ENCODE measurements around the gene GPSM1.
A peak's percentile ranks its signal among the peaks of the same experiment; 100 is the strongest.

Gene GPSM1, protein sequence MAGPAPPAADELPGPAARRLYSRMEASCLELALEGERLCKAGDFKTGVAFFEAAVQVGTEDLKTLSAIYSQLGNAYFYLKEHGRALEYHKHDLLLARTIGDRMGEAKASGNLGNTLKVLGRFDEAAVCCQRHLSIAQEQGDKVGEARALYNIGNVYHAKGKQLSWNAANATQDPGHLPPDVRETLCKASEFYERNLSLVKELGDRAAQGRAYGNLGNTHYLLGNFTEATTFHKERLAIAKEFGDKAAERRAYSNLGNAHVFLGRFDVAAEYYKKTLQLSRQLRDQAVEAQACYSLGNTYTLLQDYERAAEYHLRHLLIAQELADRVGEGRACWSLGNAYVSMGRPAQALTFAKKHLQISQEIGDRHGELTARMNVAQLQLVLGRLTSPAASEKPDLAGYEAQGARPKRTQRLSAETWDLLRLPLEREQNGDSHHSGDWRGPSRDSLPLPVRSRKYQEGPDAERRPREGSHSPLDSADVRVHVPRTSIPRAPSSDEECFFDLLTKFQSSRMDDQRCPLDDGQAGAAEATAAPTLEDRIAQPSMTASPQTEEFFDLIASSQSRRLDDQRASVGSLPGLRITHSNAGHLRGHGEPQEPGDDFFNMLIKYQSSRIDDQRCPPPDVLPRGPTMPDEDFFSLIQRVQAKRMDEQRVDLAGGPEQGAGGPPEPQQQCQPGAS

DNA sequence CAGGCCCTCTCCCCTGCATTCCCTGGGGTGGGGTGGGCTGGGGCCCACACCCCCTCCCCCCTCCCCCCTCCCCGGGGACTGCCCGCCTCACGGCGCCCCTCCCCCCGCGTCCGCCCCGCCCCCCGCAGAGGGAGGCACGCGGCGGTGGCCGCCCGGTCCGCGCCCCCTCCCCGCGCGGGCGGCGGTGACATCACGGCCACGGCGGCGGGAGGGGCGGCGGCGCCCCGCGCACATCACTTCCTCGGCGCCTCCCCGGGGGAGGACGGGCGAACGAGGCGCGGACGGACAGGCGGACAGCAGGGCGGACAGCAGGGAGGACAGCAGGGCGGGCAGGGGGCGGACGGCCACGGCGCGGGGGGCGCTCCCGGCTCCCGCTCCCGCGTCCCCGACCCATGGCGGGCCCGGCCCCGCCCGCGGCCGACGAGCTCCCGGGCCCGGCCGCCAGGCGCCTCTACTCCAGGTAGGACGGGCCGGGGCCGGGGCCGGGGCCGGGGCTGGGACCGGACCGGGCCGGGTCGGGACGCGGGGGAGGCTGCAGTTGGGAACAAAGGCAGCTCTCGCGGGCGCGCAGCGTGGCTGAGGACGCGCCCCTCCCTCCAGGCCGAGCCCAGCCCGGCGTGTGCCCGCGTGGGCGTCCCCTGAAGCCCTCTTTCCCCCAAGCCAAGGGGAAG lies at the start of gene GPSM1:
Gene GPSM1, plus strand, starts transcription at position 236 of the 671 bp plus-strand sequence. Its CDS starts 157 bp downstream, at position 393.
- intact Hi-C loops (cut with DNase I): no loop called here
- DNase-seq: peak in 38 of 42 donors; percentile 43 to 80 (median 60)

DNA sequence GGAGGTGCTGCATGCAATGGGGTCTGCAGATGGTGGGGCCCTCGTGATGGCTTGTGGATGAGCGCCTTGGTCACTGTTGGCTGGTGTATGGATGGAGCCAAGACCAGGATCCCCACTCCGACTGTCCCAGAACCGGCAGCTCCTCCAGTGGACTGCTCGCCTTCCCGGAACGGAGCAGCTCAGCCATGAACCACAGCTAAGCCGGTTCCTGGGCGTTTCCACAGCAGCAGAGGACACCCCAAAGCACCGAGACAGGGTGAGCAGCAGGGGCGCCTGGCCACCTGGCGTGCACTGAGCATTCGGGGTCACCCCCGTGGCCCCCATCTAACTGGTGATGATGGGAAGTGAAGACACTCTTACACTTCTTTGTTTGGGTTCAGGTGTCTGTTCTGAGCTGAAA lies 49.6 kb upstream of the GPSM1 start:
- intact Hi-C loops (cut with DNase I): no loop called here
- DNase-seq: no peak

DNA sequence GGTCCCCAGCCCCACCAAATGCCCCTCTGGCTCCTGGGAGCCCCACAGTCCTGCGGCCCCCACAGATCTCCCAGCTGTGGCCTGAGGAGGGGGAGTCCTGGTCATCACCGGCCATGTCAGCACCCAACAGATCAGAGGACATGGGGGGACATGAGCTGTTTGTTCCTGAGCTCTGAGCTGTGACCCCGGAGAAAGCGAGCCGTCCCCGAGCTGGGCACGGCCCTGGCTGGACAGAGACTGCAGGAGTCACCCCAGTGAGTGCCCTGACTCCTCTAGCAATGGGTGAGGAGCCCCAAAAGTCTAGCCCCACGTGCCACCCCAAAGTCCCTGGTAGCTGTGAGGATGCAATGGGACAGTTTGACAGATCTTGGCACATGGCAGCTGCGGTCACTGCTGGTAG lies 49.1 kb upstream of the GPSM1 start:
- intact Hi-C loops (cut with DNase I): no loop called here
- DNase-seq: no peak

DNA sequence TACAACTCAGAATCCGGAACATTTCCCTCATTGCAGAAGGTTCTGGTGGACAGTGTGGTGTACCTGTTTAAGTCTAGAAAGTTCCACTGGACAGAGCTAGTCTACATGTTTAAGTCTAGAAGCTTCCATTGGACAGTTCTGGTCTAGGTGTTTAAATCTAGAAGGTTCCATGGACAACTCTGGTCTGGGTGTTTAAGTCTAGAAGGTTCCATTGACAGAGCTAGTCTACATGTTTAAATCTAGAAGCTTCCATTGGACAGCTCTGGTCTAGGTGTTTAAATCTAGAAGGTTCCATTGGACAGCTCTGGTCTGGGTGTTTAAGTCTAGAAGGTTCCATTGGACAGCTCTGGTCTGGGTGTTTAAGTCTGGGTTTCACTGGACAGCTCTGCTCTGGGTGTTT lies 48.4 kb upstream of the GPSM1 start:
- DNase-seq: no peak
- intact Hi-C loops (cut with DNase I): no loop called here

DNA sequence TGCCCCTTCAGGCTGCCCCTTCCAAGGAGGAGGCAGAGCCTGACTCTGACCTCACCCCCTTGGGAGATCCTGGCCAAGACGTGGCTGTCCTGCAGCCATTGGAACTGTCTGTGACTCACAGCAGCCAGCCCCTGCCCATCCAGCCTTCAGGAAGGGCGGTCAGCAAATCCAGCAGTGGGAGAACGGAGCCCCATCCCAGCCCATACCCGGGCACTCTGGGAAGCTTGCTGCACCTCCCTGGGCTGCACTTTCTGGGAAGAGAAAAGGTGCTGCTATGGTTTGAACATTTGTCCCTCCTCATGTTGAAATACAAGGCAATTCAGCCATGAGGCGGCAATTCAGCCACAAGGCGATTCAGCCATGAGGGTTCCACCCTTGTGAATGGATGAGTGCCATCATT lies 47.9 kb upstream of the GPSM1 start:
- no peak for DNase-seq
- intact Hi-C loops (cut with DNase I): no loop called here

DNA sequence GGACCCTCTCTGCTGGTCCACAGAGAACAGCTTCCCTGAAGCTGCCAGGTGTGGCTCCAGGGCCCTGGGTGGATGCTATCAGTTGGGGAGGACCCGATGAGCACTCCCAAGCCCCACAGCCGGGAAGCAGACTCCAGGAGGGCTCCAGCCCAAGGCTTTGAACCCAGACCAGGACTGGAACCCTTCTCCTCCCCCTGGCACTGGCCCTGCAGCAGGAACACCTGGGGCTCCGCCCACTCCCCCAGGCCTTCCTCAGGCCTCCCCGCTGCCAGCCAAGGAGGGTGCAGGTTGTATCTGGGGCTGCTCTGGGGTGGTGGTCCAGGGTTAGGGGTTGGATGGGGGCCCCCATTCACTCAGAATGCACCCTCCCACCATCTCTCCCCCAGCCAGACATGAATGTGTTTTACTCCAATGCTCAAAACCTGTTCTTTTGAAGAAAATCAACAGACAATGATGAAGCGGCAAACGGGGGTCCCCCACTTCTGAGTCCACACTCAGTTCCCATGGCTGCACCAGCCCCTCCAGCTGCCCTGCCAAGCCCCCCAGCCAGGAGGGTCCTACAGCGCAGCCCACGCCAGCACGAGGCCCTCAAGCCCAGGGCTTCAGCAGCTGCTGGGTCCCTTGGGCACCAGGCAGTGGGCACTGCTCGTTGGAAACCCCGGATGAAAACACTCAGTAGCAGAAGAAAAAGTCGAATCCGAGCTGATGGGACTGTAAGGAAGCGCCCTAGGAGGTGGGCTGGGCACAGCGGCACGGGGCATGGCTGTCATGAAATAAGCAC lies 46.6 kb upstream of the GPSM1 start:
- intact Hi-C loops (cut with DNase I): loop anchor here (10.0 kb wide), 1 partner anchor 106 kb away; no protein-coding TSS in a partner anchor
- DNase-seq: no peak

DNA sequence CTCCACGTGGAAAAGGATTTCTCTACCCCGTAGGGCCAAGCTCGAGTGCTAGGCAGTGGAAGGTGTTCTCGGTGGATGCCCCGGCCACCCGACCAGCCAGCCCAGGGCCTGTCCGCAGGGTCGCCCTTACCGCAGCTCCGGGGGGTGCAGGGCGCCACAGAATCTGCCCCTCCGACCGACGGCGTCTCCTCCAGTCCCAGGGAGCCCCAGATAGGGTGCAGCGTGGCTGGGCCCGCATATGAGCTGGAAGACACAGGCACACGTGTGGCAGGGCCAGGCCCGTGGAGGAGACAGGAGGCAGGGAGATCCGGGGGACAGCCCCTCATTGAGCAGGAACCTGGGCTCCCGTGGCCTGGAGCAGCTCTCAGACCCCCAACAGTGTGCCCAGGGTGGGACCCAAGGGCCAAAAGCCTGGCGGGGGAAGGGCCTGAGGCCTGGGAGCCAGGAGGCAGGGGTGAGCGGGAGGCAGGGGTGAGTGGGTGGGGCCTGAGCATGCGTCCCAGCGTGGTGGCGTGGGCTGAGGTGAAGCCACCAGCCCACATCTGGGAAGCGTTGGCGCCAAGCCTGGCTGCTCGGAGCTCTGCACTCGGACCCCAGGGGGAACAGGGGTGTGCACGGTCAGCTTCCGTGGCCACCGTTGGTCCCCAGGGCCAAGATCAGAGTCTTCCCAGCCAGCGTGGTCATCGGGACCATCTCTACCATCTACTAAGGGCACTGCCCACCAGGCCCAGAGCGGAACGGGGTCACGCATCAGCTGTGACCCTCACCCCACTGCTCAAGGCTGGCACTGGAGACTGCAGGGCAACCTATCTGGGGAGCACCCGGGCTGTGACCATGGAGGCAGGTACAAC lies 45.7 kb upstream of the GPSM1 start:
- intact Hi-C loops (cut with DNase I): loop anchor here (10.0 kb wide), 1 partner anchor 107 kb away; no protein-coding TSS in a partner anchor
- DNase-seq: no peak

DNA sequence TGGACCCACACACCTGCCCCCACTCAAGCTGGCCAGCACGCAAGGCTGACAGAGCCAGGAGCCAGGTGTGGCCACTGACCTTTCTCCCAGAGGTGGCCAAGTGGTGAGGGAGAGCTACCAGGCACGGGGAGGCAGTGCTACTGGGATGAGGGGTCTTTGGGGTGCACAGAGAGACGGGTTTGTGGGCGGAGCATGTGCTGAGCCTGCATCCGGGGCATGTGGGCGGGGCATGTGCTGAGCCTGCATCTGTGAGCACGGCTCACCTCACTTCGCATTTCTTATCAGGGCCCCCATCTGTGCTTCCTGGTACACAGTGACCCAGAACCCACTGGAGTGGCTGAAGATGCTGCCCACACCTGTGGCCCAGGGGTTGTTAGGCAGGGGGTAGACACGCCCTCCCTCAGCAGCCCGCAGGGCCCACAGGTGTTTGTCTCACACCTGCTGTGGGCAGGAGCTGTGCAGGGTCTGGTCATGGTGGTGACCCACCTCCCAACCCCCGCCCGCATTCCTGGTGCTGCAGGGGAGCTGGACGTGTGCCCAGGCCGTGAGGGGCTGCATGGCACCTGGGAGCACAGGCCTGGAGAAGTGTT lies 45.0 kb upstream of the GPSM1 start:
- no peak for DNase-seq
- intact Hi-C loops (cut with DNase I): loop anchor here (10.0 kb wide), 1 partner anchor 108 kb away; no protein-coding TSS in a partner anchor

DNA sequence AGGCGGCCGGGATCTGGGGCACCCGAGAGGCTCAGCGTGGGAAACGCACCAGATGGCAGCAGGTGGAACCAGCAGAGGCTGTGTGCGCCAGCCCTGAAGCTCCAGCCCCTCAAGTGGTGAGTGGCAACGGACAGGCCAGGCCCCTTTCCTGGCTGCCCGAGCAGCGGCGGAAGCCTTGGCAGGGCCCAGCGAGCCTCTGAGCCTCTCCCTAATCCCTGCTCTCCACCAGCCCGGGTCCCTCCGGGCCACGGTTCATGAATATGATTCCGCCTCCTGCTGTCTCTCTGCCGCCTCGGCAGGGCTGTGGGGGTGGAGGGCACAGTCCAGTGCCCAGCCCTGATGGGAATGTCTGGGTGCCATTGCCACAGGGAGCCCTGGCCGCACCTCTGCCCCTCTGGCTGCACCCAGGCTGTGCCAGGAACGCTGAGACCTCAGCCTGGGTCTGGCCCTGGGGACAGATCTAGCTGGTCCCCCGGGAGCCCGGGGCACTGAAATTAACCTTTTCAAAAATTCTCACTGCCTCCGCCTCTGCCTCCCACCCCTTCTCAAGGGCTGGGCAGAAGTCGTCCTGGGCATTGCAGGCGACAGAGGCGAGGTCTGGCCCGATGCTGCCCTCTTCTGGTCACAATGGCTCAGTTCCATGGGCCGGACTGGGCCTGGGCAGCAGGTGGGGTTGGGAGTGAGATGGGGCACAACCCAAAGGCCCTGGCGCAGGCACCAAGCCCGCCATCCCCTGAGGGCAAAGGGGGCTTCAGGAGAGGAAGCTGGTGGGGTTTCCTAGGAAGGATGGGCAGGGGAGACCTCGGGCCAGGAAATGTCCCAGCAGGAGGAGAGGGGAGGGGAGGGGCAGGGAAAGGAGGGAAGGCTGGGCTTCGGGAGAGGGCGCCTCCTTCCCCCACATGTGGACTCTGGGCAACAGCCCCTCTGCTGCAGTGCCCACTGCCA lies 43.8 kb upstream of the GPSM1 start:
- intact Hi-C loops (cut with DNase I): loop anchor here (10.0 kb wide), 1 partner anchor 109 kb away; no protein-coding TSS in a partner anchor
- peak; percentile 59 to 92 (median 82) for DNase-seq

DNA sequence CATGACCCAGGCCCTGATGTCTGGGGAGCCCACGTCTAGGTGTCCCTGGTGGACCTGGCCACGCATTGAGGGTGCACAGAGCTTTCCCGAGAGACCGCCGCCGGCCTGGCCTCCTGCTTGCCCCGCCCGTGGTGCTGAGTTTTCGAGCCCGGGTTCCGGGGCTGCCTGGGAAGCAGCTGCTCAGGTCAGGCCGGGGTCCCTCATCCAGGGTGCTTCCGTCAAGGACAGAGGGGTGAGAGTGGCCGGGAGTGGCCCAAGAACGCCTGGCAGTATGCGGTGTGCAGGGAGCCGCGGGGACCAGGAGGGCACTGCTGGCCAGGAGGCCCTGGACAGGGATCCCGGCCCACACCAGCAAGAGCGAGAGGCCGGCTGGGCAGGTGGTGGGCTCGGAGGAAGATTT lies 43.0 kb upstream of the GPSM1 start:
- DNase-seq: no peak
- intact Hi-C loops (cut with DNase I): loop anchor here (10.0 kb wide), 1 partner anchor 110 kb away; no protein-coding TSS in a partner anchor

DNA sequence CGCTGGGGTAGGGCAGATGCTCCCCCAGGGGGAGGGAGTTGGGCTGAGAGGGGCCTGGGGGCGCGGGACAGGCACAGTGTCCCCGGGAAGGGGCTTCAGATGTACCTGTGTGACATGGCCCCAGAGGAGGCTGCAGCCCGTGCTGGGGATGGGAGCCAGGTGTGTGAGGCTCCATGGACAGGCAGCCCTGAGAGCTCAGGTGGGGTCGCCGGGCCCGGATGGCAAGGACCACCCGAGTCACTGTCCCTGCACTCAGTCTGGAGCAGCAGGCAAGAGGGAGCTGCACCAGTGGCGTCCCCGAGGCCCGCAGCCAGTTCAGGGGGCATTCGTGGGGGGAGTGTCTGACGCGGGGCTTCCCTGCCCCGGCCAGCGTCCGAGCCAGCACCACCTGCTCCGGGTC lies 42.4 kb upstream of the GPSM1 start:
- intact Hi-C loops (cut with DNase I): loop anchor here (10.0 kb wide), 1 partner anchor 110 kb away; no protein-coding TSS in a partner anchor
- DNase-seq: no peak

DNA sequence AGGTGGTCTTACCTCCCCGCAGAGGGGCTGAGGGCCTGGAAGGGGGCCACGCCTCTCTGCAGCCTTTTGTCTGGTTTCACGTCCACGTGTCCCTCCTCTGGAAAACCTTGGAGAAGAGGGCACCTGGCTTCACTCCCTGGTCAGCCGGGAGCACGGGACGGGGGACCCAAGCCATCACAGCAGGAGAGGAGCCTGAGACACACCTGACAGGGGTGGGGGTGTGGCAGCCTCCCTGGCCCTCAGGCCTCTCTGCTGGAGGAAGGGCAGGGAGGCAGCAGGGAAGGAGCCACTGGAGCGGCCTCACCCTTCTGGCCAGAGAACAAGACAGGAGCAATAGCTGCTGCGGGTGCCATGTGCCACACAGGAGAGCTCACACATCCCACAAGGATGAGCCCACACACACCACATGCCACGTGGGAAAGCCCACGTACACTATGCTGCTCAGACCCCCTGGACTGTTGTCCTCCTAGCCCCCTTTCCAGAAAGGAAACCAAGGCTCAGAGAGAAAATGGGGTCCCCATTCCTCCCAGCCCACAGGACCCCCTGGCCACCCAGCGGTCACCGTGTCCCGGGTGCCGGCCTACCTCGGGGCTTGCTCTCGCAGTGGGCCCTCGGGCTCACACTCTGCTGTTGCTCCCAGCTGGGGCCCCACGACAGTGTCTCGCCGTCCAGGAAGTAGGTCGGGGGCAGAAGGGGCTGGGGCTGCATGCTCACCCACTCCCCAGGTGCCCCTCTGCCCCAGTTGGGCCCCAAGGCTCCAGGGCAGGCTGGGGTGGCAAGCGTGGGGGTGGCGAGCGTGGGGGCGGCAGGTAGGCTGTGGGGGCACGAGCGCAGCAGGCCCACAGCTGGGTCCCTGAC lies 41.6 kb upstream of the GPSM1 start:
- no peak for DNase-seq
- intact Hi-C loops (cut with DNase I): loop anchor here (10.0 kb wide), 1 partner anchor 111 kb away; no protein-coding TSS in a partner anchor

DNA sequence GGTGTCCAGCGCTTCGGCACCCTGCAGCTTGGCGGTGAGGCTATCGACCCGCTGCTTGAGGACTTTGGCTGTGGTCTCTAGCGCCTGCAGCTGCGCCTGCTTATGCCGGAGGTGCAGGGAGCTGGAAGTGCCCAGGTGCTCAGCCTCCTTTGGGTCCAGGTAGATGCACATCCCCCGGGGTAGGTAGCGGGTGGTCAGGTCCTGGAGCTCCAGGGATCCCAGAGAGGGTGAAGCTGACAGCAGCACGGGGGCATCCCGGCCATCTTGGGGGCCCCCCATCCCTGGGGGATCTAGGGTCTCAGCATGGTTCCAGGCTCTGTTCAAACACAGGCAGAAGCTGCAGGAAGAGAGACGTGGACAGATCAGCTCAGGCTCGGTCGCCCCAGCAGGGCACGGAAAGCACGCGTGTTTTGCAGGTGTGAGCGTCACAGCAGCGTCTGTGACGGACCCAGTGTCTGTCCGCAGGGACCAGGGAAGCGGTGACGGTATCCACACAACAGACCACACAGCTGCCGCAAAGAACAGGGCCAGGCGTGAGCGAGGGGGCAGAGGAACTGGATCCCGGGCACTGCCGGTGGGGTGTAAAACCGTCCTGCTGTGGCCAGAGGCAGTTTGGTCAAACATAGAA lies 40.9 kb upstream of the GPSM1 start:
- DNase-seq: no peak
- intact Hi-C loops (cut with DNase I): loop anchor here (10.0 kb wide), 1 partner anchor 112 kb away; no protein-coding TSS in a partner anchor

DNA sequence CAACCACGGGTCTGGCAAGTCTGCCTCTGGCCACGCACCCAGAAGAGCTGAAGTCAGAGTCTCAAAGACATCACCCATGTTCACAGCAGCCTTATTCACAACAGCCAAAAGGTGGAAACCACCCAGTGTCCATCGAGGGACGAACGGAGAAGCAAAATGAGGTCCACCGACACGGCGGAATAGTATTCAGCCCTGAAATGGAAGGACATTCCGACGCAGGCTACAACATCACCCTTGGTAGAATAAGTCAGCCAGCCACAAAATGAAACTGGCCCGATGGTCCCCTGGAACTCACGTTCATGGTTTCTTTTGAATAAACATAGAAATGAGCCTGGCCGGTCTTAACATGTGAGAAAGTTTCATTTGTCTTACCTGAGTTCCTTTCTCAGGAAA lies 40.4 kb upstream of the GPSM1 start:
- no peak for DNase-seq
- intact Hi-C loops (cut with DNase I): loop anchor here (10.0 kb wide), 1 partner anchor 112 kb away; no protein-coding TSS in a partner anchor
